Measurements from ENCODE around the gene DSCAML1.

GRCh38 chr11:117715801-117716200, 81.2 kb downstream of the DSCAML1 start:
- TF ChIP-seq CTCF (IDR thresholded peaks at IDR 0.05) = no peak
- TF ChIP-seq POLR2A (IDR thresholded peaks at IDR 0.05) = no peak

Data from testis (tissue), 2 donors.